Measurements from ENCODE around the gene FICD. TPM values are rescaled to one million over a fixed set of nuclear protein-coding genes. Genes with fewer than 3 reads are reported as not detected.
A peak's percentile ranks its signal among the peaks of the same experiment; 100 is the strongest.

The FICD gene
- total and polyA plus RNA-seq, 2 of the 13 experiments (the other 11 are each of a cell fraction or from before 2014, with no cell fraction given), result 0.99 to 3.0 TPM

DNA sequence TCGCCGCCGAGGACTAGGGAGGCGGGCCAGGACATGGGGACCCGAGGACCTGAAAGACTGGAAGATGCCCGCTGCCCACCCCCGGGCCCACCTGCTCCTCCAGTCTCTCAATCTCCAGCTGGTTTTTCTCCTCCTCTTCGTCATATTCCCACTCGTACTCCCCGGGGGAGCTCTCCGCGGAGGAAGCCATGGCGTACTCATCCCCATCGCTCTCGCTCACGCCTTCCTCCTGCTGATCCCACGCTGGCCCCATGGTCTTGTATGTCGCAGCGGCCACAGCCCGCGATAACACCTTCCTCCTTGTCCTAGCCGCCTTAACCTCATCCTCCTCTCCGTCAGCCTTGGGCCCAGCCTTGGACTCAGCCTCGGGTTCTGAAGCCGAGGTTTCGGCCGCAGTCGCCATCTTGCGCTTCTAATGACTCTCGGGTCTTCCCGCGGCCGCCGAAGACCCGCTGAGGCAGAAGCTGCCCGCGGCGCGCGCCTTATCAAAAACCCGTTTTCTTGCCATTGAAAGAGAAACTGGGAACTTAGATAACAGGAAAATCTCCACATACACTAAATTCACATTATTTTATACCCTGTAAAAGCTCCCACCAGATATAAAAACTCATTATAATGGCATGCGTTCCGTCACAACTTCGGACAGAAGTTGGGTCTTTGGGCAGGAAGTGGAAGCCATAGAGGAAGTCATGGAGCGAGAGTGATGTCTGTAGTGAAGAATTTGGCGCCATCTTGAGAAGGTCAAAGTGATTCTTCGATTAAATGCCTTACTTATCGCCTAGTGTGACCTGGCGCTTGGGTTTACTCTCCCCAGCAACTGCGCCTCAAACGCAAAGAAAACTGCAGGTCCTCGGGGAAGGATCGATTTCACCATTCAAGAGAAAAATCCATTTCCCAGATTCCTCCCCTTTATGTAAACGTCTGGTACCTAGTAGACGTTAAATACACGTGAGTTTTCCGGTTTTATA, 46.0 kb downstream of the FICD start, which contains the start of gene SART3 (continued):
- TF ChIP-seq SRY (CRISPR knock-in tag; IDR thresholded peaks at IDR 0.05) (no peak; the same call in 1 of the 2 replicates), KLF11 (CRISPR knock-in tag; IDR thresholded peaks at IDR 0.05) (no peak), ZNF660 (CRISPR knock-in tag; IDR thresholded peaks at IDR 0.05; ENCODE audit: borderline replicate concordance, low read depth) (no peak), ZNF616 (CRISPR knock-in tag; IDR thresholded peaks at IDR 0.05; ENCODE audit: low read depth) (no peak), ZNF792 (CRISPR knock-in tag; IDR thresholded peaks at IDR 0.05) (no peak), NR0B2 (CRISPR knock-in tag; IDR thresholded peaks at IDR 0.05) (no peak), MIXL1 (CRISPR knock-in tag; IDR thresholded peaks at IDR 0.05) (0 out of 2 replicates have a peak, but pooled peaks have one; percentile 30), ELF4 (CRISPR knock-in tag; IDR thresholded peaks at IDR 0.05; ENCODE audit: borderline replicate concordance) (peak; percentile 80; the same call in 1 of the 2 replicates), HNF4G (IDR thresholded peaks at IDR 0.05; ENCODE audit: borderline replicate concordance, low read depth, low read length) (no peak), HNF4G (CRISPR knock-in tag; IDR thresholded peaks at IDR 0.05; ENCODE audit: borderline replicate concordance, low read depth) (no peak), ZSCAN22 (CRISPR knock-in tag; IDR thresholded peaks at IDR 0.05) (no peak), MTA1 (CRISPR knock-in tag; IDR thresholded peaks at IDR 0.05; ENCODE audit: borderline replicate concordance) (no peak; the same call in 1 of the 2 replicates), ETS1 (CRISPR knock-in tag; IDR thresholded peaks at IDR 0.05) (no peak), ZBTB7A (CRISPR knock-in tag; IDR thresholded peaks at IDR 0.05) (no peak), SP2 (CRISPR knock-in tag; IDR thresholded peaks at IDR 0.05) (no peak), XRCC5 (optimal IDR thresholded peaks at IDR 0.05; ENCODE audit: low read length) (no peak), TAF15 (IDR thresholded peaks at IDR 0.05; ENCODE audit: low read depth, low read length, poor library complexity, severe bottlenecking) (no peak), ZNF574 (CRISPR knock-in tag; IDR thresholded peaks at IDR 0.05) (peak; percentile 93)
- TF ChIP-seq, protein P1, sequence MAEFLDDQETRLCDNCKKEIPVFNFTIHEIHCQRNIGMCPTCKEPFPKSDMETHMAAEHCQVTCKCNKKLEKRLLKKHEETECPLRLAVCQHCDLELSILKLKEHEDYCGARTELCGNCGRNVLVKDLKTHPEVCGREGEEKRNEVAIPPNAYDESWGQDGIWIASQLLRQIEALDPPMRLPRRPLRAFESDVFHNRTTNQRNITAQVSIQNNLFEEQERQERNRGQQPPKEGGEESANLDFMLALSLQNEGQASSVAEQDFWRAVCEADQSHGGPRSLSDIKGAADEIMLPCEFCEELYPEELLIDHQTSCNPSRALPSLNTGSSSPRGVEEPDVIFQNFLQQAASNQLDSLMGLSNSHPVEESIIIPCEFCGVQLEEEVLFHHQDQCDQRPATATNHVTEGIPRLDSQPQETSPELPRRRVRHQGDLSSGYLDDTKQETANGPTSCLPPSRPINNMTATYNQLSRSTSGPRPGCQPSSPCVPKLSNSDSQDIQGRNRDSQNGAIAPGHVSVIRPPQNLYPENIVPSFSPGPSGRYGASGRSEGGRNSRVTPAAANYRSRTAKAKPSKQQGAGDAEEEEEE (CRISPR knock-in tag; IDR thresholded peaks at IDR 0.05; ENCODE audit: borderline replicate concordance), result no peak
- TF ChIP-seq, protein P2, sequence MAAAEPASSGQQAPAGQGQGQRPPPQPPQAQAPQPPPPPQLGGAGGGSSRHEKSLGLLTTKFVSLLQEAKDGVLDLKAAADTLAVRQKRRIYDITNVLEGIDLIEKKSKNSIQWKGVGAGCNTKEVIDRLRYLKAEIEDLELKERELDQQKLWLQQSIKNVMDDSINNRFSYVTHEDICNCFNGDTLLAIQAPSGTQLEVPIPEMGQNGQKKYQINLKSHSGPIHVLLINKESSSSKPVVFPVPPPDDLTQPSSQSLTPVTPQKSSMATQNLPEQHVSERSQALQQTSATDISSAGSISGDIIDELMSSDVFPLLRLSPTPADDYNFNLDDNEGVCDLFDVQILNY (CRISPR knock-in tag; conservative IDR thresholded peaks at IDR 0.05), result peak; percentile 50; the same call in 1 of the 2 replicates

All from HepG2 (cell line).